H1 (cell line): ENCODE data around the gene C14orf93. TPM values are rescaled to one million over a fixed set of nuclear protein-coding genes. Genes with fewer than 3 reads are reported as not detected.

ENCODE experiments used
- CTCF ChIA-PET: fragments of 300-600 bp; sonication (Branson Sonifier 250); formaldehyde crosslinking; loops from one replicate; lab custom pipeline; 2021; ENCODE audit not compliant: partially characterized antibody; lab: Charles Lee
- POLR2A ChIA-PET: fragments of 300-600 bp; sonication (Branson Sonifier 250); formaldehyde crosslinking; loops from one replicate; lab custom pipeline; 2021; ENCODE audit warnings: inconsistent platforms; ENCODE audit not compliant: partially characterized antibody; lab: Charles Lee
- DNase-seq, 2 experiments: peaks; one replicate each; pipeline versions ENCODE4 v3.0.0 to v3.0.0-alpha.2; 2010 to 2022; ENCODE audit warnings: low spot score in 2 of 2, low read depth in 1 of 2, mixed read lengths in 1 of 2
- FAIRE-seq: peaks from 2 replicates; lab custom pipeline; 2011; peaks lifted over from hg19 to GRCh38; lab: Jason Lieb, UNC
- H2AFZ ChIP-seq: 2 replicates; pipeline ENCODE4 v1.8.1; 2012; ENCODE audit warnings: low read length, inconsistent platforms
- H2AK5ac ChIP-seq: 2 replicates; pipeline ENCODE4 v1.6.1; 2013; ENCODE audit warnings: low read depth, low read length
- H2BK120ac ChIP-seq: replicated peaks from 2 replicates; pipeline ENCODE3; 2013; ENCODE audit warnings: low read depth, low read length, inconsistent platforms
- H2BK12ac ChIP-seq: 2 replicates; pipeline ENCODE4 v1.6.1; 2013; ENCODE audit warnings: low read depth, low read length
- H2BK15ac ChIP-seq: 2 replicates; pipeline ENCODE4 v1.6.1; 2013; ENCODE audit warnings: low read length
- H2BK20ac ChIP-seq: 2 replicates; pipeline ENCODE4 v1.6.1; 2013; ENCODE audit warnings: low read length
- H2BK5ac ChIP-seq: 2 replicates; pipeline ENCODE4 v1.6.1; 2013; ENCODE audit warnings: low read depth, low read length
- H3K14ac ChIP-seq: 2 replicates; pipeline ENCODE4 v1.6.1; 2013; ENCODE audit warnings: inconsistent platforms; ENCODE audit not compliant: insufficient read length
- H3K18ac ChIP-seq: 2 replicates; pipeline ENCODE4 v1.6.1; 2013; ENCODE audit warnings: low read length; ENCODE audit errors: extremely low read depth
- H3K23ac ChIP-seq: 2 replicates; pipeline ENCODE4 v1.6.1; 2013; ENCODE audit warnings: inconsistent platforms; ENCODE audit not compliant: insufficient read length
- H3K23me2 ChIP-seq: 2 replicates; pipeline ENCODE4 v1.6.1; 2013; ENCODE audit warnings: low read depth, low read length
- H3K27ac ChIP-seq: 2 replicates; pipeline ENCODE4 v1.6.1; 2011; ENCODE audit warnings: low read depth, low read length, inconsistent platforms
- H3K27me3 ChIP-seq, 4 experiments: replicated peaks in 1 of 4; 1 replicate in 1 of 4; 2 replicates in 3 of 4; pipeline versions ENCODE4 v1.6.1 to v1.8.1; 2011 to 2013; ENCODE audit warnings: low read length in 3 of 4, mild to moderate bottlenecking in 3 of 4, inconsistent platforms in 2 of 4, mixed read lengths in 2 of 4, moderate library complexity in 1 of 4; ENCODE audit not compliant: control insufficient read depth in 3 of 4, insufficient read depth in 3 of 4; ENCODE audit errors: extremely low read depth in 1 of 4
- H3K36me3 ChIP-seq, 4 experiments: 2 replicates each; pipeline versions ENCODE4 v1.6.1 to v1.8.1; 2011 to 2013; ENCODE audit warnings: mild to moderate bottlenecking in 4 of 4, low read length in 3 of 4, moderate library complexity in 2 of 4, control low read depth in 1 of 4, inconsistent platforms in 1 of 4; ENCODE audit not compliant: insufficient read depth in 4 of 4, control insufficient read depth in 2 of 4
- H3K4ac ChIP-seq: replicated peaks from 2 replicates; pipeline ENCODE3; 2013; ENCODE audit warnings: low read length, low read depth, mixed read lengths, inconsistent platforms; ENCODE audit not compliant: insufficient read length
- H3K4me1 ChIP-seq, 4 experiments: replicated peaks in 1 of 4; 1 replicate in 1 of 4; 2 replicates in 3 of 4; pipeline versions ENCODE4 v1.6.1 to v1.8.1; 2011 to 2013; ENCODE audit warnings: low read length in 3 of 4, inconsistent platforms in 2 of 4, mixed read lengths in 1 of 4; ENCODE audit not compliant: insufficient read depth in 4 of 4, control insufficient read depth in 3 of 4
- H3K4me2 ChIP-seq, 2 experiments: 2 replicates each; pipeline versions ENCODE4 v1.6.1 to v1.8.1; 2011 to 2013; ENCODE audit warnings: low read depth in 2 of 2, low read length in 2 of 2, control low read depth in 1 of 2, inconsistent platforms in 1 of 2, mild to moderate bottlenecking in 1 of 2; ENCODE audit not compliant: insufficient read depth in 1 of 2
- H3K4me3 ChIP-seq, 4 experiments: fragments of 200-600, 300-600 bp in 1 of 4; sonication (generic), shearing (Covaris generic), sonication (Bioruptor Twin) in 1 of 4; 2 replicates each; pipeline versions ENCODE4 v1.5.1 to v1.8.1; 2011 to 2016; ENCODE audit warnings: low read length in 4 of 4, low read depth in 3 of 4, control low read depth in 2 of 4, inconsistent platforms in 2 of 4, mild to moderate bottlenecking in 2 of 4, mixed read lengths in 1 of 4, moderate library complexity in 1 of 4; ENCODE audit not compliant: insufficient read depth in 2 of 4; ENCODE audit errors: extremely low read depth in 1 of 4
- H3K56ac ChIP-seq: replicated peaks from 2 replicates; pipeline ENCODE3; 2013; ENCODE audit warnings: low read depth, mild to moderate bottlenecking, mixed read lengths, low read length, inconsistent platforms; ENCODE audit not compliant: insufficient read length
- H3K79me1 ChIP-seq: 2 replicates; pipeline ENCODE4 v1.6.1; 2013; ENCODE audit warnings: low read depth, low read length, control low read depth
- H3K79me2 ChIP-seq, 2 experiments: 2 replicates each; pipeline versions ENCODE4 v1.6.1 to v1.8.1; 2012 to 2013; ENCODE audit warnings: low read length in 2 of 2, mild to moderate bottlenecking in 2 of 2, inconsistent platforms in 1 of 2; ENCODE audit not compliant: insufficient read depth in 2 of 2, control insufficient read depth in 1 of 2
- H3K9ac ChIP-seq, 4 experiments: replicated peaks in 1 of 4; 1 replicate in 1 of 4; 2 replicates in 3 of 4; pipeline versions ENCODE4 v1.6.1 to v1.8.1; 2011 to 2013; ENCODE audit warnings: low read depth in 3 of 4, low read length in 3 of 4, control low read depth in 2 of 4, mild to moderate bottlenecking in 2 of 4, moderate library complexity in 2 of 4, inconsistent platforms in 1 of 4; ENCODE audit errors: extremely low read depth in 1 of 4
- H3K9me3 ChIP-seq, 2 experiments: 2 replicates each; pipeline versions ENCODE4 v1.6.1 to v1.8.1; 2012 to 2013; ENCODE audit warnings: mild to moderate bottlenecking in 2 of 2, moderate library complexity in 2 of 2, control low read depth in 1 of 2, inconsistent platforms in 1 of 2, low read depth in 1 of 2, low read length in 1 of 2, mixed read lengths in 1 of 2; ENCODE audit not compliant: insufficient read depth in 2 of 2
- H4K20me1 ChIP-seq, 2 experiments: replicated peaks in 1 of 2; 2 replicates each; pipeline versions ENCODE3 to v1.8.1; 2011 to 2013; ENCODE audit warnings: inconsistent platforms in 2 of 2, low read length in 2 of 2, mild to moderate bottlenecking in 1 of 2; ENCODE audit not compliant: insufficient read depth in 2 of 2, control insufficient read depth in 1 of 2
- H4K5ac ChIP-seq: 2 replicates; pipeline ENCODE4 v1.6.1; 2013; ENCODE audit warnings: low read length, low read depth, mixed read lengths, inconsistent platforms; ENCODE audit not compliant: insufficient read length
- H4K8ac ChIP-seq: 2 replicates; pipeline ENCODE4 v1.8.0; 2013; ENCODE audit warnings: mild to moderate bottlenecking, moderate library complexity, low read length, inconsistent platforms; ENCODE audit not compliant: insufficient read depth; ENCODE audit errors: extremely low read depth
- H4K91ac ChIP-seq: replicated peaks from 2 replicates; pipeline ENCODE3; 2013; ENCODE audit warnings: low read length, mixed read lengths, inconsistent platforms; ENCODE audit not compliant: insufficient read length
- GABPA ChIP-seq: IDR thresholded peaks from 2 replicates; pipeline ENCODE4 v1.6.1; 2011; ENCODE audit warnings: mild to moderate bottlenecking, low read length, moderate library complexity, borderline replicate concordance; ENCODE audit not compliant: insufficient read depth
- JUN ChIP-seq: IDR thresholded peaks from 2 replicates; pipeline ENCODE4 v1.6.1; 2011; ENCODE audit warnings: low read depth, mild to moderate bottlenecking, improper control_type of control experiment, low read length
- KDM4A ChIP-seq: IDR thresholded peaks from one replicate; pipeline ENCODE4 v1.7.1; 2012; ENCODE audit warnings: low read depth, mild to moderate bottlenecking, moderate library complexity, low read length, inconsistent platforms; ENCODE audit not compliant: severe bottlenecking
- PHF8 ChIP-seq: fragments of 200-600 bp; sonication (generic); conservative IDR thresholded peaks from 2 replicates; pipeline ENCODE4 v1.7.1; 2012; ENCODE audit warnings: low read depth, mild to moderate bottlenecking, inconsistent platforms, low read length, moderate library complexity
- RBBP5 ChIP-seq: IDR thresholded peaks from 2 replicates; pipeline ENCODE4 v1.7.1; 2012; ENCODE audit warnings: low read depth, mild to moderate bottlenecking, inconsistent platforms, low read length, moderate library complexity, borderline replicate concordance
- RXRA ChIP-seq: IDR thresholded peaks from 2 replicates; pipeline ENCODE4 v1.6.1; 2011; ENCODE audit warnings: low read depth, mild to moderate bottlenecking, low read length, moderate library complexity; ENCODE audit not compliant: insufficient read depth
- SIX5 ChIP-seq: IDR thresholded peaks from 2 replicates; pipeline ENCODE4 v1.6.1; 2011; ENCODE audit warnings: mild to moderate bottlenecking, low read depth, low read length
- SP4 ChIP-seq: IDR thresholded peaks from 2 replicates; pipeline ENCODE4 v1.6.1; 2012; ENCODE audit warnings: low read length, inconsistent platforms
- WGBS, 2 experiments: shearing (Covaris generic) in 1 of 2; methylation state at CpG; one replicate each; pipeline versions ENCODE4 v1.1.6 to v1.1.7; 2013 to 2015; ENCODE audit warnings: low lambda C conversion rate in 2 of 2, mixed read lengths in 2 of 2, inconsistent platforms in 1 of 2, low coverage in 1 of 2, missing lambda C conversion rate in 1 of 2; ENCODE audit not compliant: insufficient replicate concordance in 2 of 2, insufficient coverage in 1 of 2, insufficient read length in 1 of 2; ENCODE audit errors: extremely low coverage in 1 of 2, missing lambda C conversion rate in 1 of 2; 5-methylcytosine and 5-hydroxymethylcytosine counted together
- polyA plus RNA-seq, 7 experiments: library from polyadenylated mRNA; depleted of rRNA in 3 of 7; stranded (reverse) in 5 of 7; unstranded in 2 of 7; fragments of >200 nt in 5 of 7; fragments of 200-250 nt in 2 of 7; gene quantifications; 1 replicate in 5 of 7; 2 replicates in 1 of 7; 4 replicates in 1 of 7; pipeline versions ENCODE4 v1.2.1 to v1.2.3, GENCODE V29; 2011 to 2013; ENCODE audit warnings: missing spikeins in 2 of 7, mixed read lengths in 2 of 7
- total RNA-seq: library from RNA; stranded (reverse); fragmentation: NEBNext Ultra II Directional; extraction: Animal tissue kit (Norgen Biotek cat#: 25700); gene quantifications from 2 replicates; pipeline ENCODE4 v1.2.1, GENCODE V29; 2021
- TF ChIP-seq, protein P1 (sequence below): IDR thresholded peaks from 2 replicates; pipeline ENCODE4 v1.6.1; 2011; ENCODE audit warnings: low read length, improper control_type of control experiment

Gene C14orf93
- total and polyA plus RNA-seq, 2 of the 8 experiments (the other 6 are each of a cell fraction or from before 2014, with no cell fraction given) = 7.8 to 8.2 TPM

DNA sequence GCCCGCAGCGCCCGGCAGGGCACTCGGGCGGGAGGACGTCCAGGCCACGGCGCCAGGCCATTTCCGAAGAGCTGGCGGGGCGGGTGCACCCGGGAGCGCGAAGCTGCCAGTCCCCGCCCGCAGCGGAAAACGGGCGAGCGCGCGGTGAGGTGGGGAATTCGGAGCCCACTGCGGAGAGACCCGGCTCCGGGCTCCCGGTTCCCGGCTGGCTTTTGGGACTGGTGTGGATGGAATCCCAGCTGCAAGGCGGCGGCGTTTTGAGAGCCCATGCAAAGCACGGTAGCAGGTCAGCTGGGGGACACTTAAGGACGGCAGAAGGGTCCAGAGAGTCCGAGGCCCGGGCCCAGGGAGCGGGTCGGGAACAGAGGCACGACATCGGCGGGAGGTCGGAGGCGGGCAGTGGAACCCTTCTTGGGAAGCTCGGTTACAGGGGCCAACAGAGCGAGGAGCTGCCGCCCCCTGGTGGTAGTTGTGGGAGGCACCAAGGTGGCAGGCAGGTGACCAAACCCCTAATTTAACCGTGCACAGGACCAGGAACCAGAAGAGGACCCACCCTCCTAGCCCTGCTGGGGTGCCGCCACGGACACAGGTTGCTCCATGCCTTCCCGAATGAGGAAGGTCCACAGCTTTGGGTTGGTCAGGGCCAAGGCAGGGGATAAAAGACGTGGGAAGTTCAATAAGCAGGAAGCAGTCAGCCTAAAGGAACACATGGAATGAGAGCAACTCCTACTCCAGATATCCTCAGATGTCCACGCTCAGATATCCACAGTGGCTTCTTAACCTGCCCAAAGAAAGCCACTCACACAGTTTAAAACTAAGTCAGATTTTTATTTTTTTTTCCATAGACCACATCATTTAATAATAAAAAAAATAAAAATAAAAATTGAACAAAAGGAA is 48.1 kb upstream of the C14orf93 start:
- DNase-seq (peak; percentile 86 to 98), FAIRE-seq (no peak)
- Histone ChIP-seq H3K9me3 (no peaks in the 10 kb centered on the region), H3K56ac (peak overlapping the region; percentile 60), H2BK5ac (no peak overlapping the region; the same call in 1 of the 2 replicates), H3K18ac (peak overlapping the region; percentile 90), H4K91ac (peak overlapping the region; percentile 51), H3K4me3 (peak overlapping the region; percentile 34 to 82 (median 65)), H4K5ac (peak overlapping the region; percentile 47), H3K36me3 (peaks cover 20 to 40% (median 32%) of the 10 kb centered on the region in 4 experiments), H2BK20ac (0 out of 2 replicates have a peak overlapping the region, but pooled peaks have one; percentile 13), H3K79me2 (no peaks in the 10 kb centered on the region), H2AFZ (no peak overlapping the region), H2BK12ac (no peak overlapping the region), H3K27ac (peak overlapping the region; percentile 64; the same call in 1 of the 2 replicates), H3K27me3 (no peaks in the 10 kb centered on the region; a peak in 1 of 7 replicates), H3K23me2 (peaks cover 12% of the 10 kb centered on the region), H2BK120ac (no peak overlapping the region), H3K23ac (no peak overlapping the region), H2AK5ac (no peak overlapping the region), H3K14ac (no peak overlapping the region), H3K4me1 (peaks cover 0 to 15% (median 4%) of the 10 kb centered on the region in 4 experiments; a peak in 4 of 7 replicates), H2BK15ac (no peak overlapping the region), H3K4me2 (peak overlapping the region; percentile 89 to 91), H3K9ac (peak overlapping the region in 3 of 4 experiments; percentile 52 to 62 (median 58); a peak in 5 of 7 replicates), H4K20me1 (peaks cover 4 to 8% of the 10 kb centered on the region in 2 experiments), H3K4ac (no peak overlapping the region), H3K79me1 (no peaks in the 10 kb centered on the region; the same call in 1 of the 2 replicates), H4K8ac (peak overlapping the region; percentile 72)
- WGBS, 2 experiments = 4% methylated on average over 45 of the region's 51 CpGs; no CpG with 5 or more reads in 1 of the 2 experiments
- ChIA-PET CTCF (interaction anchor here (0.6 to 29.2 kb wide), 40 partner anchors 9 to 295 kb away, joined by 3 to 785 read pairs (median 4); partner anchors contain the start of genes ACIN1, AJUBA, CEBPE and HAUS4), POLR2A (interaction anchor here (0.6 to 6.2 kb wide), 35 partner anchors 9 to 368 kb away, joined by 3 to 65 read pairs (median 5); partner anchors contain the start of genes ACIN1, AJUBA, C14orf119 and HAUS4)
- no peak for TF ChIP-seq RXRA
- no peak; the same call in 1 of the 2 replicates for TF ChIP-seq GABPA
- 0 out of 2 replicates have a peak, but pooled peaks have one; percentile 57 for TF ChIP-seq RBBP5
- peak; percentile 43 for TF ChIP-seq KDM4A
- no peak; the same call in 1 of the 2 replicates for TF ChIP-seq SP4
- TF ChIP-seq, protein P1, sequence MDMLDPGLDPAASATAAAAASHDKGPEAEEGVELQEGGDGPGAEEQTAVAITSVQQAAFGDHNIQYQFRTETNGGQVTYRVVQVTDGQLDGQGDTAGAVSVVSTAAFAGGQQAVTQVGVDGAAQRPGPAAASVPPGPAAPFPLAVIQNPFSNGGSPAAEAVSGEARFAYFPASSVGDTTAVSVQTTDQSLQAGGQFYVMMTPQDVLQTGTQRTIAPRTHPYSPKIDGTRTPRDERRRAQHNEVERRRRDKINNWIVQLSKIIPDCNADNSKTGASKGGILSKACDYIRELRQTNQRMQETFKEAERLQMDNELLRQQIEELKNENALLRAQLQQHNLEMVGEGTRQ = peak; percentile 61
- TF ChIP-seq PHF8 = 0 out of 2 replicates have a peak, but pooled peaks have one; percentile 35
- TF ChIP-seq JUN = no peak
- no peak for TF ChIP-seq SIX5
